GM10266 (cell line): ENCODE results near the gene DHDDS.

Source experiments
- DNase-seq: peaks from one replicate; pipeline ENCODE4 v3.0.0; 2012; ENCODE audit errors: extremely low spot score
- TF ChIP-seq, protein P1 (sequence below): IDR thresholded peaks from 2 replicates; pipeline ENCODE4 v1.5.1; 2012; ENCODE audit warnings: mild to moderate bottlenecking, low read depth; ENCODE audit not compliant: control insufficient read depth, insufficient read depth; ENCODE audit errors: missing control alignments

DHDDS gene

GRCh38 chr1:26395754-26396153 is 36.4 kb upstream of the DHDDS start:
- DNase-seq = no peak
- TF ChIP-seq, protein P1, sequence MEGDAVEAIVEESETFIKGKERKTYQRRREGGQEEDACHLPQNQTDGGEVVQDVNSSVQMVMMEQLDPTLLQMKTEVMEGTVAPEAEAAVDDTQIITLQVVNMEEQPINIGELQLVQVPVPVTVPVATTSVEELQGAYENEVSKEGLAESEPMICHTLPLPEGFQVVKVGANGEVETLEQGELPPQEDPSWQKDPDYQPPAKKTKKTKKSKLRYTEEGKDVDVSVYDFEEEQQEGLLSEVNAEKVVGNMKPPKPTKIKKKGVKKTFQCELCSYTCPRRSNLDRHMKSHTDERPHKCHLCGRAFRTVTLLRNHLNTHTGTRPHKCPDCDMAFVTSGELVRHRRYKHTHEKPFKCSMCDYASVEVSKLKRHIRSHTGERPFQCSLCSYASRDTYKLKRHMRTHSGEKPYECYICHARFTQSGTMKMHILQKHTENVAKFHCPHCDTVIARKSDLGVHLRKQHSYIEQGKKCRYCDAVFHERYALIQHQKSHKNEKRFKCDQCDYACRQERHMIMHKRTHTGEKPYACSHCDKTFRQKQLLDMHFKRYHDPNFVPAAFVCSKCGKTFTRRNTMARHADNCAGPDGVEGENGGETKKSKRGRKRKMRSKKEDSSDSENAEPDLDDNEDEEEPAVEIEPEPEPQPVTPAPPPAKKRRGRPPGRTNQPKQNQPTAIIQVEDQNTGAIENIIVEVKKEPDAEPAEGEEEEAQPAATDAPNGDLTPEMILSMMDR = no peak

DNA sequence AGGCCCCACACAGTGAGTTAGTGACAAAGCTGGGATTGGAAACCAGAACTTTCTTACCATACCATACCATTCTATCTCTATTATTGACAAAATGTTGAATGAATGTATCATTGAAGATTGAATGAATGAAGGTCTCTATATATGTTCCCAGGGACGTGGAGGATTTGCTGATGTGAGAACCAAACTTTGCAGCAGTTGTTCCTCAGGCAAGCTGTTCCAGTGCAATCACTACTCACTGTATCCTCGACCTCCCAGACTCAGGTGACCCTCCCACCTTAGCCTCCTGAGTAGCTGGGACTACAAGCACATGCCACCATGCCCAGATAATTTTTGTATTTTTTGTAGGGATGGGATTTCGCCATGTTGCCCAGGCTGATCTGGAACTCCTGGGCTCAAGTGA is 33.1 kb upstream of the DHDDS start:
- TF ChIP-seq, protein P1 = no peak
- no peak for DNase-seq

DNA sequence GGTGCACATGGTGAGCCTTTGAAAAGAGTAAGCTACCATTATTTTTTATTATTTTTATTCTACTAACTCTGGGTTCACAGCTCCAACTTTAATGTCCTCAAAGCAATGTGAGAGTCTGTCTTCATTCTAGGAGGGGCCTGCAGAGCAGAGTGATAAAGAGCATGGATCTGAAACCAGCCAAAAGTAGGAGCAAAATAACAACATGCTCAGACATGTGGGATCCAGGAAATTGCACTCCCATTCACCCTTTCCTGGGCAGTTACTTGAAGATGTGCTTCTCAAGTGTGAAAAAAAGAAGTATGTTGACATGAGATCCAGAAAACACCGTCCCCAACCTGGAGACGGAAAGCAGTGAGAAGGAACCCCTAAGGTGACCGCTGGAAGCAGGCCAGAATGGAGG is 30.2 kb upstream of the DHDDS start:
- no peak for DNase-seq
- TF ChIP-seq, protein P1 = no peak

- TF ChIP-seq, protein P1 = no peak
- no peak for DNase-seq
Observed at GRCh38 chr1:26403656-26404055, 28.5 kb upstream of the DHDDS start.

GRCh38 chr1:26404641-26405040 is 27.5 kb upstream of the DHDDS start:
- DNase-seq = no peak
- TF ChIP-seq, protein P1 = no peak

GRCh38 chr1:26405281-26405915 is 26.7 kb upstream of the DHDDS start:
- TF ChIP-seq, protein P1 = no peak
- DNase-seq = no peak

DNA sequence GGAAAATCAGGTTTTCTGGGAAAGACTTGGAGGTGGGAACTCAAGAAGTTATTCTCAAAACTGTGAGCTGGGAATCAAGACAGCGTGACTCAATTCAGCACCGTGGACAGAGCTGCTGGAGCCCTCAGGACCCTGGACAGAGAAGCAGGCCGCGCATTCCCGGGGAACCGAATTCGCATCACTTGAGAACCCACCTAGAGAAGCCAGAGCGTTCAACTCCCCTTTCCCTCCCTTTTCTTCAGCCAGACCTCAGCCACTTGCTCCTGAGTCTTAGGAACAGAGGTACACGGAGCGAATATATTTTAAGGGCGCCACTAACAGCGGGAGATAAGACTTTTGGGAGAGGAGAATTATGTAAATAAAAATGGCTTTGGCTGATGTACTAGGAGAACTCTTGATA is 23.5 kb upstream of the DHDDS start:
- DNase-seq = peak; percentile 80
- TF ChIP-seq, protein P1 = no peak
